GM04503 (cell line): ENCODE results near the gene CUX1.
"Not testable (repeated sequence)": the region's sequence is repeated elsewhere in the genome, so short reads cannot be mapped to it uniquely, and the experiment has no call there.

Experiments
- DNase-seq: peaks from one replicate; pipeline ENCODE4 v3.0.0-alpha.2; 2012; ENCODE audit warnings: low read depth

Gene CUX1

GRCh38 chr7:101917566-101917965 is 100.1 kb downstream of the CUX1 start:
- no peak for DNase-seq

- no peak for DNase-seq
These were observed 101.0 kb downstream of the CUX1 start for GRCh38 chr7:101918426-101918825.

- no peak for DNase-seq
These were observed 102.1 kb downstream of the CUX1 start for GRCh38 chr7:101919363-101920115.

- DNase-seq: no peak
These were observed 103.6 kb downstream of the CUX1 start for GRCh38 chr7:101921061-101921460.

GRCh38 chr7:101921546-101922489 is 104.4 kb downstream of the CUX1 start:
- not testable (repeated sequence) for DNase-seq

GRCh38 chr7:101922631-101923601 is 105.5 kb downstream of the CUX1 start:
- DNase-seq: peak; percentile 39

GRCh38 chr7:101923602-101923985 is 106.2 kb downstream of the CUX1 start:
- no peak for DNase-seq

- peak; percentile 61 for DNase-seq
These were observed 106.7 kb downstream of the CUX1 start for GRCh38 chr7:101924171-101924570.

GRCh38 chr7:101926265-101926664 is 108.8 kb downstream of the CUX1 start:
- DNase-seq: no peak

GRCh38 chr7:101927389-101927788 is 110.0 kb downstream of the CUX1 start:
- DNase-seq: no peak

- DNase-seq: no peak
These were observed 110.4 kb downstream of the CUX1 start for GRCh38 chr7:101927802-101928201.

- no peak for DNase-seq
These were observed 111.8 kb downstream of the CUX1 start for GRCh38 chr7:101929256-101929655.

GRCh38 chr7:101929911-101930310 is 112.5 kb downstream of the CUX1 start:
- DNase-seq: not testable (repeated sequence)

- DNase-seq: no peak
These were observed 114.7 kb downstream of the CUX1 start for GRCh38 chr7:101932083-101932482.

- DNase-seq: no peak
These were observed 115.6 kb downstream of the CUX1 start for GRCh38 chr7:101933028-101933427.

GRCh38 chr7:101933688-101934121 is 116.3 kb downstream of the CUX1 start:
- DNase-seq: no peak

- no peak for DNase-seq
These were observed 117.2 kb downstream of the CUX1 start for GRCh38 chr7:101934618-101935017.

- DNase-seq: no peak
These were observed 118.2 kb downstream of the CUX1 start for GRCh38 chr7:101935521-101936141.

GRCh38 chr7:101936223-101936610 is 118.8 kb downstream of the CUX1 start:
- DNase-seq: no peak

GRCh38 chr7:101936611-101937231 is 119.3 kb downstream of the CUX1 start:
- peak; percentile 39 for DNase-seq
